SK-N-SH (cell line): ENCODE results near the gene EPHA6. TPM values are rescaled to one million over a fixed set of nuclear protein-coding genes. Genes with fewer than 3 reads are reported as not detected.

Source experiments
- CTCF ChIA-PET: fragments of 300-600, 350-600 bp; formaldehyde crosslinking; extraction: SDS; loops from one replicate; lab custom pipeline; 2021; lab: Yijun Ruan, JAX
- POLR2A ChIA-PET: fragments of 350-600 bp; sonication (Branson Sonifier 250); formaldehyde crosslinking; extraction: SDS; loops from one replicate; lab custom pipeline; 2020; ENCODE audit warnings: antibody characterized with exemption, inconsistent platforms; lab: Yijun Ruan, JAX
- DNase-seq: peaks from one replicate; pipeline ENCODE4 v3.0.0; 2012
- H2AFZ ChIP-seq: fragments of 200-600 bp; sonication (generic); 2 replicates; pipeline ENCODE4 v1.8.1; 2016; ENCODE audit warnings: antibody characterized with exemption, mild to moderate bottlenecking, low read depth
- H3F3A ChIP-seq: fragments of 200-600 bp; sonication (generic); replicated peaks from 2 replicates; pipeline ENCODE3; 2016; ENCODE audit warnings: antibody characterized with exemption, mild to moderate bottlenecking; ENCODE audit not compliant: insufficient read depth
- H3K27ac ChIP-seq, 2 experiments: fragments of 200-500 bp in 1 of 2; fragments of 200-600 bp in 1 of 2; sonication (Bioruptor generic) in 1 of 2; sonication (generic), shearing (Covaris generic) in 1 of 2; 2 replicates each; pipeline versions ENCODE4 v1.5.1 to v1.6.1; 2014 to 2016; ENCODE audit warnings: low read depth in 2 of 2, inconsistent platforms in 1 of 2, low read length in 1 of 2, mild to moderate bottlenecking in 1 of 2, mixed read lengths in 1 of 2
- H3K27me3 ChIP-seq: fragments of 200-600 bp; sonication (generic), shearing (Covaris generic); 2 replicates; pipeline ENCODE4 v1.6.1; 2016; ENCODE audit warnings: mixed run types; ENCODE audit not compliant: insufficient read depth
- H3K36me3 ChIP-seq, 2 experiments: fragments of 200-500 bp in 1 of 2; fragments of 200-600 bp in 1 of 2; sonication (Bioruptor generic) in 1 of 2; sonication (generic) in 1 of 2; replicated peaks in 1 of 2; 2 replicates each; pipeline versions ENCODE3 to v1.5.1; 2014 to 2016; ENCODE audit warnings: low read length in 1 of 2, mild to moderate bottlenecking in 1 of 2; ENCODE audit not compliant: insufficient read depth in 2 of 2, control insufficient read depth in 1 of 2
- H3K4me1 ChIP-seq, 2 experiments: fragments of 200-500 bp in 1 of 2; fragments of 200-600 bp in 1 of 2; sonication (Bioruptor generic) in 1 of 2; sonication (generic), shearing (Covaris generic) in 1 of 2; 2 replicates each; pipeline versions ENCODE4 v1.5.1 to v1.6.1; 2014 to 2016; ENCODE audit warnings: low read depth in 1 of 2, low read length in 1 of 2, mixed run types in 1 of 2; ENCODE audit not compliant: insufficient read depth in 2 of 2, control insufficient read depth in 1 of 2
- H3K4me2 ChIP-seq: fragments of 200-600 bp; sonication (generic), shearing (Covaris generic); 2 replicates; pipeline ENCODE4 v1.6.1; 2017; ENCODE audit warnings: mixed run types
- H3K4me3 ChIP-seq, 2 experiments: fragments of 200-500 bp in 1 of 2; fragments of 200-600 bp in 1 of 2; sonication (Bioruptor generic) in 1 of 2; sonication (generic), shearing (Covaris generic) in 1 of 2; 2 replicates each; pipeline versions ENCODE4 v1.5.1 to v1.8.1; 2014 to 2016; ENCODE audit warnings: low read depth in 2 of 2, inconsistent platforms in 1 of 2, low read length in 1 of 2, mild to moderate bottlenecking in 1 of 2, mixed read lengths in 1 of 2, moderate library complexity in 1 of 2
- H3K79me2 ChIP-seq: fragments of 200-600 bp; sonication (generic); 2 replicates; pipeline ENCODE4 v1.8.1; 2017; ENCODE audit warnings: mild to moderate bottlenecking; ENCODE audit not compliant: insufficient read depth
- H3K9ac ChIP-seq: fragments of 200-600 bp; sonication (generic); 2 replicates; pipeline ENCODE4 v1.6.1; 2017; ENCODE audit warnings: mixed run types
- H3K9me2 ChIP-seq: fragments of 200-600 bp; sonication (generic); 2 replicates; pipeline ENCODE4 v1.6.1; 2017; ENCODE audit warnings: mixed run types
- H3K9me3 ChIP-seq: fragments of 200-600 bp; sonication (generic); 2 replicates; pipeline ENCODE4 v1.6.1; 2017; ENCODE audit warnings: mixed run types, mild to moderate bottlenecking, moderate library complexity
- H4K20me1 ChIP-seq: fragments of 200-600 bp; sonication (generic); 2 replicates; pipeline ENCODE4 v1.6.1; 2017; ENCODE audit warnings: mild to moderate bottlenecking, mixed run types; ENCODE audit not compliant: insufficient read depth
- CHD2 ChIP-seq: fragments of 150-350 bp; IDR thresholded peaks from 2 replicates; pipeline ENCODE4 v1.6.1; 2018; ENCODE audit warnings: low read length; ENCODE audit not compliant: partially characterized antibody
- EP300 ChIP-seq, 2 experiments: IDR thresholded peaks; 2 replicates each; pipeline versions ENCODE4 v1.4.0 to v1.6.1; 2012; ENCODE audit warnings: borderline replicate concordance in 1 of 2, low read depth in 1 of 2, low read length in 1 of 2
- GABPA ChIP-seq: IDR thresholded peaks from 2 replicates; pipeline ENCODE4 v1.4.0; 2012; ENCODE audit warnings: low read depth, mild to moderate bottlenecking
- GATA2 ChIP-seq: sonication (generic); formaldehyde crosslinking; IDR thresholded peaks from 2 replicates; pipeline ENCODE4 v1.5.0; 2020; ENCODE audit warnings: mild to moderate bottlenecking, missing genetic modification reagents
- JUND ChIP-seq: IDR thresholded peaks from 2 replicates; pipeline ENCODE4 v1.4.0; 2012
- NRF1 ChIP-seq: IDR thresholded peaks from 2 replicates; pipeline ENCODE4 v1.6.1; 2012; ENCODE audit warnings: low read depth, mild to moderate bottlenecking, low read length
- RXRA ChIP-seq: IDR thresholded peaks from 2 replicates; pipeline ENCODE4 v1.4.0; 2012; ENCODE audit warnings: low read depth, mild to moderate bottlenecking, borderline replicate concordance
- SMC3 ChIP-seq: IDR thresholded peaks from 2 replicates; pipeline ENCODE4 v1.6.1; 2012; ENCODE audit warnings: low read depth, low read length, improper control_type of control experiment
- TAF1 ChIP-seq: IDR thresholded peaks from 2 replicates; pipeline ENCODE4 v1.6.1; 2012; ENCODE audit warnings: low read depth, mild to moderate bottlenecking, low read length, moderate library complexity, borderline replicate concordance
- TEAD4 ChIP-seq: IDR thresholded peaks from 2 replicates; pipeline ENCODE4 v1.4.0; 2012; ENCODE audit warnings: mild to moderate bottlenecking, borderline replicate concordance; ENCODE audit not compliant: insufficient read depth
- ZBTB33 ChIP-seq: IDR thresholded peaks from 2 replicates; pipeline ENCODE4 v1.4.0; 2012; ENCODE audit warnings: low read depth, borderline replicate concordance
- WGBS: methylation state at CpG from one replicate; pipeline ENCODE4 v1.1.6; 2017; ENCODE audit warnings: low lambda C conversion rate; 5-methylcytosine and 5-hydroxymethylcytosine counted together
- polyA plus RNA-seq, 3 experiments: library from polyadenylated mRNA; depleted of rRNA; stranded (reverse); fragments of >200 nt; gene quantifications; 2 replicates each; pipeline ENCODE4 v1.2.3, GENCODE V29; 2012
- TF ChIP-seq, protein P1 (sequence below): IDR thresholded peaks from 2 replicates; pipeline ENCODE4; 2012
- TF ChIP-seq, protein P2 (sequence below): fragments of 150-350 bp; IDR thresholded peaks from 2 replicates; pipeline ENCODE4 v1.6.1; 2016; ENCODE audit warnings: mild to moderate bottlenecking, low read depth, low read length
- TF ChIP-seq, protein P3 (sequence below): fragments of 150-350 bp; IDR thresholded peaks from 2 replicates; pipeline ENCODE4 v1.6.1; 2017; ENCODE audit warnings: antibody characterized with exemption, low read length, low read depth, borderline replicate concordance

Gene EPHA6
- polyA plus RNA-seq, 1 of the 3 experiments (the other 2 are of a cell fraction), result not detected

GRCh38 chr3:97610626-97611025 lies 796.2 kb downstream of the EPHA6 start:
- Histone ChIP-seq H2AFZ (no peak overlapping the region), H3K36me3 (no peaks in the 10 kb centered on the region), H3K27ac (no peak overlapping the region), H3K79me2 (no peaks in the 10 kb centered on the region), H3K9me3 (no peaks in the 10 kb centered on the region), H3K9ac (no peak overlapping the region), H3F3A (no peaks in the 10 kb centered on the region), H3K4me3 (no peak overlapping the region), H3K4me2 (no peak overlapping the region), H3K27me3 (no peaks in the 10 kb centered on the region), H3K4me1 (no peaks in the 10 kb centered on the region), H3K9me2 (no peaks in the 10 kb centered on the region), H4K20me1 (no peaks in the 10 kb centered on the region)
- CTCF ChIA-PET, result no interaction called here
- POLR2A ChIA-PET, result no interaction called here
- no peak for DNase-seq
- TF ChIP-seq RXRA (no peak), NRF1 (no peak), ZBTB33 (no peak), EP300 (IDR thresholded peaks at IDR 0.05; ENCODE audit: borderline replicate concordance in 1 of 2, low read depth in 1 of 2, low read length in 1 of 2) (no peak), GATA2 (CRISPR knock-in tag) (no peak), TAF1 (no peak), GABPA (no peak), TEAD4 (no peak), CHD2 (no peak), JUND (no peak), SMC3 (no peak)
- TF ChIP-seq, protein P1, sequence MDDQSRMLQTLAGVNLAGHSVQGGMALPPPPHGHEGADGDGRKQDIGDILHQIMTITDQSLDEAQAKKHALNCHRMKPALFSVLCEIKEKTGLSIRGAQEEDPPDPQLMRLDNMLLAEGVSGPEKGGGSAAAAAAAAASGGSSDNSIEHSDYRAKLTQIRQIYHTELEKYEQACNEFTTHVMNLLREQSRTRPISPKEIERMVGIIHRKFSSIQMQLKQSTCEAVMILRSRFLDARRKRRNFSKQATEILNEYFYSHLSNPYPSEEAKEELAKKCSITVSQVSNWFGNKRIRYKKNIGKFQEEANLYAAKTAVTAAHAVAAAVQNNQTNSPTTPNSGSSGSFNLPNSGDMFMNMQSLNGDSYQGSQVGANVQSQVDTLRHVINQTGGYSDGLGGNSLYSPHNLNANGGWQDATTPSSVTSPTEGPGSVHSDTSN, result no peak
- TF ChIP-seq, protein P2, sequence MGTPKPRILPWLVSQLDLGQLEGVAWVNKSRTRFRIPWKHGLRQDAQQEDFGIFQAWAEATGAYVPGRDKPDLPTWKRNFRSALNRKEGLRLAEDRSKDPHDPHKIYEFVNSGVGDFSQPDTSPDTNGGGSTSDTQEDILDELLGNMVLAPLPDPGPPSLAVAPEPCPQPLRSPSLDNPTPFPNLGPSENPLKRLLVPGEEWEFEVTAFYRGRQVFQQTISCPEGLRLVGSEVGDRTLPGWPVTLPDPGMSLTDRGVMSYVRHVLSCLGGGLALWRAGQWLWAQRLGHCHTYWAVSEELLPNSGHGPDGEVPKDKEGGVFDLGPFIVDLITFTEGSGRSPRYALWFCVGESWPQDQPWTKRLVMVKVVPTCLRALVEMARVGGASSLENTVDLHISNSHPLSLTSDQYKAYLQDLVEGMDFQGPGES, result no peak
- TF ChIP-seq, protein P3, sequence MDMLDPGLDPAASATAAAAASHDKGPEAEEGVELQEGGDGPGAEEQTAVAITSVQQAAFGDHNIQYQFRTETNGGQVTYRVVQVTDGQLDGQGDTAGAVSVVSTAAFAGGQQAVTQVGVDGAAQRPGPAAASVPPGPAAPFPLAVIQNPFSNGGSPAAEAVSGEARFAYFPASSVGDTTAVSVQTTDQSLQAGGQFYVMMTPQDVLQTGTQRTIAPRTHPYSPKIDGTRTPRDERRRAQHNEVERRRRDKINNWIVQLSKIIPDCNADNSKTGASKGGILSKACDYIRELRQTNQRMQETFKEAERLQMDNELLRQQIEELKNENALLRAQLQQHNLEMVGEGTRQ, result no peak
- 11% methylated on average over 2 of the region's 2 CpGs for WGBS
